Activated T-cell treated with anti-CD3 and anti-CD28 coated beads, Interleukin-2, amount 50 U/mL, for 72 hours (primary cell): ENCODE data around the gene TAAR2. TPM values are rescaled to one million over a fixed set of nuclear protein-coding genes. Genes with fewer than 3 reads are reported as not detected.

Source experiments
- ATAC-seq, 2 donors: fragments of 150-1000 bp; cut with Tn5 transposase; replicated peaks in 1 of 2; 2 replicates each; pipeline ENCODE4 v1.10.0; 2021; ENCODE audit warnings: moderate library complexity in 2 of 2, mild to moderate bottlenecking in 1 of 2
- DNase-seq, 2 donors: peaks; one replicate each; pipeline ENCODE4 v3.0.0; 2021 to 2022; ENCODE audit warnings: mixed read lengths in 1 of 2
- H3K27ac Mint-ChIP-seq: one replicate; pipeline ENCODE4 v1.8.0; 2022; ENCODE audit warnings: mild to moderate bottlenecking, moderate library complexity, mixed read lengths
- H3K27me3 Mint-ChIP-seq: one replicate; pipeline ENCODE4 v1.8.0; 2022; ENCODE audit warnings: low read depth, mixed read lengths
- H3K36me3 Mint-ChIP-seq, 2 donors: one replicate each; pipeline ENCODE4 v1.8.0; 2022; ENCODE audit warnings: mixed read lengths in 2 of 2, mild to moderate bottlenecking in 1 of 2; ENCODE audit not compliant: insufficient read depth in 2 of 2
- H3K4me1 Mint-ChIP-seq: one replicate; pipeline ENCODE4 v1.8.0; 2022; ENCODE audit warnings: low read depth, mixed read lengths
- H3K4me3 Mint-ChIP-seq, 2 donors: one replicate each; pipeline ENCODE4 v1.8.0; 2022; ENCODE audit warnings: mild to moderate bottlenecking in 2 of 2, mixed read lengths in 2 of 2, moderate library complexity in 2 of 2
- H3K9me3 Mint-ChIP-seq, 2 donors: one replicate each; pipeline ENCODE4 v1.8.0; 2022; ENCODE audit warnings: mixed read lengths in 2 of 2
- total RNA-seq, 2 donors: library from RNA; stranded (reverse); gene quantifications; one replicate each; pipeline ENCODE4 v1.2.3, GENCODE V29; 2022

The TAAR2 gene, protein sequence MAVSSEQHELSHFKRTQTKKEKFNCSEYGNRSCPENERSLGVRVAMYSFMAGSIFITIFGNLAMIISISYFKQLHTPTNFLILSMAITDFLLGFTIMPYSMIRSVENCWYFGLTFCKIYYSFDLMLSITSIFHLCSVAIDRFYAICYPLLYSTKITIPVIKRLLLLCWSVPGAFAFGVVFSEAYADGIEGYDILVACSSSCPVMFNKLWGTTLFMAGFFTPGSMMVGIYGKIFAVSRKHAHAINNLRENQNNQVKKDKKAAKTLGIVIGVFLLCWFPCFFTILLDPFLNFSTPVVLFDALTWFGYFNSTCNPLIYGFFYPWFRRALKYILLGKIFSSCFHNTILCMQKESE
- not detected for total RNA-seq

DNA sequence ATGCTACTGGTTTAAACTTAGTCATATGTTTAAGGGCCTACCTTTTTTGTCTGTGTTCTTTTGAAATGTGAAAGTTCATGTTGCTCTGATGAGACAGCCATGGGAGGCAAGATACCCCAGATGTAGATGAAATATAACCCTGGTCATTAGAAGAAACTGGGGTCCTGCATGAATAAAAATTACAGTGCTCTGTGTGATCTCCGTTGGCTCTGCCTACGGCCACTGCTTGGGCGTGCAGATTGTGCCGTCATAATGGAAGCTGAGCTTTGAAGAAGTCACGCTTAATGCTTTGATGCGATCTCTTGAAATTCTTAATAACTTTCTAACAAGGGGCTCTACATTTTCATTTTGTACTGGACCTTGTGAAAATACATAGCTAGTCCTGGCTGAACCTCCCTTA, at the start of gene TAAR2:
TAAR2 (minus strand) TSS at position 101 of the 400 bp plus-strand sequence; CDS start at position 101, 0 bp downstream.
- Mint-ChIP-seq H3K9me3 (peaks cover 3 to 6% of the 10 kb centered on the region in 2 donors), H3K27me3 (peaks cover 40% of the 10 kb centered on the region), H3K4me1 (no peaks in the 10 kb centered on the region), H3K36me3 (no peaks in the 10 kb centered on the region), H3K4me3 (no peak within 1 kb of the TSS), H3K27ac (no peak within 1 kb of the TSS)
- ATAC-seq (no peak), DNase-seq (no peak)

DNA sequence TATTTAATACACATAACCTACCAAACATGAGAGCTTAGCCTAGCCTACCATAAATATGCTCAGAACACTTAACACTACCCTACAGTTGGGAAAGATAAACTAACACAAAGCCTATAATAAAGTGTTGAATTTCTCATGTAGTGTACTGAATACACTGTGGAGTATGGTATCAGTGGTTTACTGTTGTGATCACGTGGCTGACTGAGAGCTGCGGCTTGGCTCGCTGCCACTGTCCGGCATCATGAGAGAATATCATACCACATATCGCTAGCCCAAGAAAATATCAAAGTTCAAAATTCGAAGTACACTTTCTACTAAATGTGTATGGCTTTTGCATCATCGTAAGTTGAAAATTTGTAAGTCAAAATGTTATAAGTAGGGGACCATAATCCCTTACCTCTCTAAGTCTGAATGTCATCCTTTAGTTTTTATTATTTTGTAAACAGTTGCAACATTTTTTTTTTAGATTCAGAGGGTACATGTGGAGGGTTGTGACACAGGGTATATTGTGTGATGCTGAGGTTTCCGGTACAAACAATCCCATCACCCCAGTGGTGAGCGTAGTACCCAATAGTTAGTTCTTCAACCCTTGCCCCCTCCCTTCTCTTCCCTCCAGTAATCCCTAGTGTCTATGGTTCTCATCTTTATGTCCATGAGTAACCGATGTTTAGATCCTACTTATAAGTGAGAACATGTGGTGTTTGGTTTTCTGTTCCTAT, 49.5 kb upstream of the TAAR2 start:
- DNase-seq (no peak), ATAC-seq (no peak)
- peaks cover 15% of the 10 kb centered on the region for H3K27me3 Mint-ChIP-seq
- H3K27ac Mint-ChIP-seq = no peak overlapping the region
- H3K4me1 Mint-ChIP-seq = peaks cover 4% of the 10 kb centered on the region
- H3K9me3 Mint-ChIP-seq = no peaks in the 10 kb centered on the region
- no peaks in the 10 kb centered on the region for H3K36me3 Mint-ChIP-seq
- no peak overlapping the region for H3K4me3 Mint-ChIP-seq

GRCh38 chr6:132671295-132671694, 47.2 kb upstream of the TAAR2 start:
- H3K4me3 Mint-ChIP-seq = no peak overlapping the region
- peaks cover 4% of the 10 kb centered on the region for H3K4me1 Mint-ChIP-seq
- peaks cover 7% of the 10 kb centered on the region for H3K27me3 Mint-ChIP-seq
- H3K27ac Mint-ChIP-seq = no peak overlapping the region
- ATAC-seq = no peak
- DNase-seq = no peak
- H3K9me3 Mint-ChIP-seq = no peaks in the 10 kb centered on the region
- H3K36me3 Mint-ChIP-seq = no peaks in the 10 kb centered on the region

- H3K4me1 Mint-ChIP-seq = peaks cover 4% of the 10 kb centered on the region
- H3K27ac Mint-ChIP-seq = no peak overlapping the region
Observed at GRCh38 chr6:132669690-132670291, 45.7 kb upstream of the TAAR2 start.

DNA sequence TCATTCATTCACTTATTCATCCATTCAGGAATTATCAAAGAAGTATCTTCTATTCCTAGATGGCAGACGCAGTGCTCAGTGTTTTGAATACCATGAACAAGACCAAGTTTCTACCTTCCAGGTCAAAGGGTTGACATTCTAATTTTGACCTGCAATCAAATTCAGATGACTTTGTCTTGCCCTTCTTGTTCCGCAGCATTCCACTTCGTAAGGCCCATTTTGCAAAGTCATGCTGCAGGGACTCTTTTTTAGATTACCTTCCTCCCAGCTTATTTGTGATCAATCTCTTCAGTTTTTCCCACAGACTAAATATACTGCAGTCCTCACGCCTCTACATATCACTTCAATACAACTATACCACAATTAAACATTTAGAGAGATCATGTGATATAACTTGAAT, 42.0 kb upstream of the TAAR2 start:
- no peak for ATAC-seq
- peaks cover 7% of the 10 kb centered on the region for H3K27me3 Mint-ChIP-seq
- no peaks in the 10 kb centered on the region for H3K9me3 Mint-ChIP-seq
- H3K4me3 Mint-ChIP-seq = no peak overlapping the region
- no peaks in the 10 kb centered on the region for H3K36me3 Mint-ChIP-seq
- DNase-seq = no peak
- peaks cover 4% of the 10 kb centered on the region for H3K4me1 Mint-ChIP-seq
- no peak overlapping the region for H3K27ac Mint-ChIP-seq

More at GRCh38 chr6:132669690-132670291, 45.7 kb upstream of the TAAR2 start:
- DNase-seq = no peak
- Mint-ChIP-seq H3K9me3 (no peaks in the 10 kb centered on the region), H3K27me3 (peaks cover 7% of the 10 kb centered on the region), H3K36me3 (no peaks in the 10 kb centered on the region), H3K4me3 (peak overlapping the region in 1 of 2 donors; percentile 46)
- peak; percentile 51 to 56 for ATAC-seq

- DNase-seq (no peak), ATAC-seq (no peak)
- H3K36me3 Mint-ChIP-seq = no peaks in the 10 kb centered on the region
- H3K27ac Mint-ChIP-seq = no peak overlapping the region
- H3K4me1 Mint-ChIP-seq = no peaks in the 10 kb centered on the region
- no peaks in the 10 kb centered on the region for H3K9me3 Mint-ChIP-seq
- H3K27me3 Mint-ChIP-seq = no peaks in the 10 kb centered on the region
- H3K4me3 Mint-ChIP-seq = no peak overlapping the region
Observed at GRCh38 chr6:132664309-132665034, 40.4 kb upstream of the TAAR2 start.

- no peaks in the 10 kb centered on the region for H3K36me3 Mint-ChIP-seq
- no peaks in the 10 kb centered on the region for H3K9me3 Mint-ChIP-seq
- H3K27ac Mint-ChIP-seq = no peak overlapping the region
- no peaks in the 10 kb centered on the region for H3K4me1 Mint-ChIP-seq
- no peaks in the 10 kb centered on the region for H3K27me3 Mint-ChIP-seq
- ATAC-seq (no peak), DNase-seq (no peak)
- H3K4me3 Mint-ChIP-seq = no peak overlapping the region
Observed at GRCh38 chr6:132663661-132664060, 39.6 kb upstream of the TAAR2 start.

DNA sequence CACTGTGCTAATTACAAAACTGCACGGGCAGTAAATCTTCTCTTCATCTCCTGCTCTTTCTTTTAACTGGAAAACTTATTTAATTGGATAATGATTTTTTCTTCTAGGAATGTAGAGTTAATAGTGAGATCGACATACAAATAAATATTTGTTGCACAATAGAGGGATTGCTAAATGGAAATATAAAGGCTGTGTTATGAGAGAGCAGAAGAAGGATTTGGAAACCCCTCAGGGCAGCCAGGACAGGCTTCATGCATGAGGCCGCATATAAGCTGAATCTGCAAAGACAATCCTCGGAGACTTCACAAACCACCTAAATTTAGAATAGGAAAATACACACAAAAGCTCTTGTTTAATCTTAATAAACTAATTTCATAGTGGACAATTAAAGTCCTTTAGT, 37.8 kb upstream of the TAAR2 start:
- ATAC-seq = no peak

DNA sequence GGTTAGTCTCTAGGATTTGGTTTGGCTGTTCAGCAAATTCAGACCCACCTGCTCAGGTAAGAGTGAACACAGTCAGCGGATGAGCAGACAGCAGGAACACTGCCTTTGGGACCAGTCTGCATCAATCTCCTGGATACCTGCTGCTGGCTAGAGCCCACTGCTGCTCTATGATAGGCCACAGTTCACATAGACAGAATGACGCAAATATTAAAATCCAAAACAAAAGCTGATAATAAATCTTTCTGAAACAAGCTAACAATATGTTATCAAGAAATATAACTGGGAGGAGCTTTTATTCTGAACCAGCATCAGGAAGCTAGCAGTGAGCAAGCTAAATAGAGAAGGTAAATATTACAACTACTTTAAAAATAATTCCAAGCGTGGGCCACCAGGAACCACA, 35.0 kb upstream of the TAAR2 start, which contains the start of gene TAAR1:
TAAR1 (minus strand) TSS at position 101 of the 400 bp plus-strand sequence. CDS start 13,179 bp downstream, outside the sequence.
- DNase-seq = no peak
- ATAC-seq = no peak
- no peak within 1 kb of the TSS for H3K4me3 Mint-ChIP-seq
- H3K27ac Mint-ChIP-seq = no peak within 1 kb of the TSS
- no peaks in the 10 kb centered on the region for H3K9me3 Mint-ChIP-seq
- H3K36me3 Mint-ChIP-seq = no peaks in the 10 kb centered on the region
- H3K27me3 Mint-ChIP-seq = no peaks in the 10 kb centered on the region
- H3K4me1 Mint-ChIP-seq = no peaks in the 10 kb centered on the region

More for the DNA sequence above, 37.8 kb upstream of the TAAR2 start:
- no peaks in the 10 kb centered on the region for H3K4me1 Mint-ChIP-seq
- no peak for DNase-seq
- H3K27me3 Mint-ChIP-seq = no peaks in the 10 kb centered on the region
- H3K9me3 Mint-ChIP-seq = no peaks in the 10 kb centered on the region
- H3K27ac Mint-ChIP-seq = no peak overlapping the region
- no peak overlapping the region for H3K4me3 Mint-ChIP-seq
- no peaks in the 10 kb centered on the region for H3K36me3 Mint-ChIP-seq

DNA sequence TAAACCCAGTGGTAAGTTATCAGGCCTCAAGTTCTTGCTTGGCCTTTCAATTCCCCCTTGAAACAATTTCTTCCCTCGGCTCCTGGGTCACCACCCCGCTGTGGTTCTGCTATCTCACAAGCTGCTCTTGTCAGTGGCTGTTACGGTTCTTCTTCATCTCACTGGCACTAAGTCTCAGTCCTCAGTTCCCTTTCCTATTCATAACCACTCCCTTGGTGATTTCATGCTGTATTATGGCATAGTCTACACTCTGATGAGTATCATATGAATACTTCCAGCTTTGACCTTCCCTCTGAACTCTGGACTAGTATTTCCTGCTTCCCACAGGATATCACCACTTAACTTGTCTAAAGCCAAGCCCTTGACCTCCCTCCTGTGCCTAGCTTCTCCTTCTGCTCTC, 27.0 kb upstream of the TAAR2 start:
- Mint-ChIP-seq H3K36me3 (no peaks in the 10 kb centered on the region), H3K9me3 (no peaks in the 10 kb centered on the region), H3K4me1 (no peaks in the 10 kb centered on the region), H3K4me3 (no peak overlapping the region), H3K27me3 (no peaks in the 10 kb centered on the region), H3K27ac (no peak overlapping the region)
- ATAC-seq (no peak), DNase-seq (no peak)

GRCh38 chr6:132650429-132650828, 26.4 kb upstream of the TAAR2 start:
- DNase-seq (no peak), ATAC-seq (no peak)
- Mint-ChIP-seq H3K36me3 (no peaks in the 10 kb centered on the region), H3K27me3 (no peaks in the 10 kb centered on the region), H3K4me3 (no peak overlapping the region), H3K4me1 (no peaks in the 10 kb centered on the region), H3K27ac (no peak overlapping the region), H3K9me3 (no peaks in the 10 kb centered on the region)

DNA sequence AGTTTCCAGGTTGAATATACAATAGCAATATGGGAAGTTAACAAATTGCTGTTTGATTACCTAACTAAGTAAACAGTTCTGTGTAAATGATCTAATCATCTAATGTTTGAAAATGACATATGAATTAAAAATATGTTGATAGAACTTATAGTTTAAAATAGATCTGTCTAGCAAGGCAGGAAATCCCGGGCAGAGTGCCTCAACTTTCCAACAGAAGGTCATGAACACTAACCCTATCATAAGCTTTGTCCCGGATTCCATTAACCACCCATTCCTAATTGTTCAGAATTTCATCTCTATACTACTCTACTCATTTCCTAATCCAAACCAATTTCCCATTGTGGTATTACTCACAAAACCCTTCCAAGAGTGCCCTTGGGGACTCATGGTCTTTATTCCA, 24.8 kb upstream of the TAAR2 start:
- Mint-ChIP-seq H3K27ac (no peak overlapping the region), H3K27me3 (no peaks in the 10 kb centered on the region), H3K36me3 (no peaks in the 10 kb centered on the region), H3K4me3 (no peak overlapping the region), H3K9me3 (no peaks in the 10 kb centered on the region), H3K4me1 (no peaks in the 10 kb centered on the region)
- ATAC-seq (no peak), DNase-seq (no peak)

DNA sequence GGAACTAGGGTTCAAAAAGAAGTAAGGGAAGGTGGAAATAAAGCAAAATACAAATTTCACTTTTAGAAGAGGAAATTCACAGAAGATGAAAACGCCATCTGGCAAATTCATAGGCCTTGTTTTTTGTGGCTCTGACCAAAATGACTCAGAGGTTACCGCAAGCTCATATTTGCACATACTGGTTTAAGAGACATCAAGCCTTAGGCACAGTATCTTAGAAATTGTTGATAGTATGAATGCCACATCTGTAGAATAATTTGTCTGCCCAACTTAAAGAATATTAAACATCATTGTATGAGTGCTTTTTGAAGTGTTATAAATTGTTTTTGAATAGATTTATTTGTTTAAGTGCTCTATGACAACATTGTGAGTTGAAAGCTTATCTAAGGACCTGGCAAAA, 24.3 kb upstream of the TAAR2 start:
- Mint-ChIP-seq H3K27me3 (no peaks in the 10 kb centered on the region), H3K36me3 (no peaks in the 10 kb centered on the region), H3K4me1 (no peaks in the 10 kb centered on the region), H3K4me3 (no peak overlapping the region), H3K27ac (no peak overlapping the region), H3K9me3 (no peaks in the 10 kb centered on the region)
- DNase-seq = peak; percentile 12 to 31
- peak; percentile 47 to 53 for ATAC-seq
